ENCODE data around the gene DCHS2.

Gene DCHS2

GRCh38 chr4:154366956-154367355 is 124.6 kb downstream of the DCHS2 start:
- Histone ChIP-seq H3K4me1 (ENCODE audit: insufficient read depth, insufficient read length) (no peaks in the 10 kb centered on the region), H3K27me3 (ENCODE audit: insufficient read depth, insufficient read length) (no peaks in the 10 kb centered on the region), H3K9ac (ENCODE audit: insufficient read length, low read depth) (no peak overlapping the region), H3K4me3 (ENCODE audit: insufficient read length, low read depth) (no peak overlapping the region), H3K9me3 (ENCODE audit: insufficient read depth, low read length) (no peaks in the 10 kb centered on the region), H3K36me3 (ENCODE audit: insufficient read depth, insufficient read length, low read length) (no peaks in the 10 kb centered on the region)
- TF ChIP-seq YY1 (IDR thresholded peaks at IDR 0.05; ENCODE audit: insufficient read depth, insufficient read length) (no peak), SUZ12 (IDR thresholded peaks at IDR 0.05; ENCODE audit: extremely low read depth, insufficient read depth, insufficient read length) (no peak), ZNF274 (IDR thresholded peaks at IDR 0.05; ENCODE audit: low read depth, low read length) (no peak)
- DNase-seq (ENCODE audit: low read depth, low spot score): no peak

GRCh38 chr4:154364066-154364845 is 127.3 kb downstream of the DCHS2 start:
- Histone ChIP-seq H3K9me3 (ENCODE audit: insufficient read depth, low read length) (no peaks in the 10 kb centered on the region), H3K4me1 (ENCODE audit: insufficient read depth, insufficient read length) (no peaks in the 10 kb centered on the region), H3K4me3 (ENCODE audit: insufficient read length, low read depth) (no peak overlapping the region), H3K27me3 (ENCODE audit: insufficient read depth, insufficient read length) (no peaks in the 10 kb centered on the region), H3K9ac (ENCODE audit: insufficient read length, low read depth) (no peak overlapping the region), H3K36me3 (ENCODE audit: insufficient read depth, insufficient read length, low read length) (no peaks in the 10 kb centered on the region)
- no peak for DNase-seq (ENCODE audit: low read depth, low spot score)
- TF ChIP-seq YY1 (IDR thresholded peaks at IDR 0.05; ENCODE audit: insufficient read depth, insufficient read length) (no peak), ZNF274 (IDR thresholded peaks at IDR 0.05; ENCODE audit: low read depth, low read length) (no peak), SUZ12 (IDR thresholded peaks at IDR 0.05; ENCODE audit: extremely low read depth, insufficient read depth, insufficient read length) (no peak)

GRCh38 chr4:154361450-154361849 is 130.1 kb downstream of the DCHS2 start:
- Histone ChIP-seq H3K9ac (ENCODE audit: insufficient read length, low read depth) (no peak overlapping the region), H3K4me3 (ENCODE audit: insufficient read length, low read depth) (no peak overlapping the region), H3K36me3 (ENCODE audit: insufficient read depth, insufficient read length, low read length) (no peaks in the 10 kb centered on the region), H3K4me1 (ENCODE audit: insufficient read depth, insufficient read length) (no peaks in the 10 kb centered on the region), H3K27me3 (ENCODE audit: insufficient read depth, insufficient read length) (no peaks in the 10 kb centered on the region), H3K9me3 (ENCODE audit: insufficient read depth, low read length) (no peaks in the 10 kb centered on the region)
- TF ChIP-seq YY1 (IDR thresholded peaks at IDR 0.05; ENCODE audit: insufficient read depth, insufficient read length) (no peak), ZNF274 (IDR thresholded peaks at IDR 0.05; ENCODE audit: low read depth, low read length) (no peak), SUZ12 (IDR thresholded peaks at IDR 0.05; ENCODE audit: extremely low read depth, insufficient read depth, insufficient read length) (no peak)
- no peak for DNase-seq (ENCODE audit: low read depth, low spot score)

- Histone ChIP-seq H3K4me3 (ENCODE audit: insufficient read length, low read depth) (no peak overlapping the region), H3K36me3 (ENCODE audit: insufficient read depth, insufficient read length, low read length) (no peaks in the 10 kb centered on the region), H3K9me3 (ENCODE audit: insufficient read depth, low read length) (no peaks in the 10 kb centered on the region), H3K4me1 (ENCODE audit: insufficient read depth, insufficient read length) (no peaks in the 10 kb centered on the region), H3K27me3 (ENCODE audit: insufficient read depth, insufficient read length) (no peaks in the 10 kb centered on the region), H3K9ac (ENCODE audit: insufficient read length, low read depth) (no peak overlapping the region)
- DNase-seq (ENCODE audit: low read depth, low spot score): no peak
- TF ChIP-seq SUZ12 (IDR thresholded peaks at IDR 0.05; ENCODE audit: extremely low read depth, insufficient read depth, insufficient read length): no peak
- TF ChIP-seq YY1 (IDR thresholded peaks at IDR 0.05; ENCODE audit: insufficient read depth, insufficient read length): no peak
- no peak for TF ChIP-seq ZNF274 (IDR thresholded peaks at IDR 0.05; ENCODE audit: low read depth, low read length)
Observed at GRCh38 chr4:154360491-154360890, 131.1 kb downstream of the DCHS2 start.

GRCh38 chr4:154354883-154355282 is 136.7 kb downstream of the DCHS2 start:
- H3K36me3 ChIP-seq (ENCODE audit: insufficient read depth, insufficient read length, low read length): no peaks in the 10 kb centered on the region
- H3K9me3 ChIP-seq (ENCODE audit: insufficient read depth, low read length): no peaks in the 10 kb centered on the region
- no peak overlapping the region for H3K9ac ChIP-seq (ENCODE audit: insufficient read length, low read depth)
- no peaks in the 10 kb centered on the region for H3K27me3 ChIP-seq (ENCODE audit: insufficient read depth, insufficient read length)
- H3K4me3 ChIP-seq (ENCODE audit: insufficient read length, low read depth): no peak overlapping the region
- no peak for TF ChIP-seq ZNF274 (IDR thresholded peaks at IDR 0.05; ENCODE audit: low read depth, low read length)
- TF ChIP-seq YY1 (IDR thresholded peaks at IDR 0.05; ENCODE audit: insufficient read depth, insufficient read length): no peak
- no peak for TF ChIP-seq SUZ12 (IDR thresholded peaks at IDR 0.05; ENCODE audit: extremely low read depth, insufficient read depth, insufficient read length)
- H3K4me1 ChIP-seq (ENCODE audit: insufficient read depth, insufficient read length): no peaks in the 10 kb centered on the region
- DNase-seq (ENCODE audit: low read depth, low spot score): no peak

- H3K9ac ChIP-seq (ENCODE audit: insufficient read length, low read depth): no peak overlapping the region
- H3K27me3 ChIP-seq (ENCODE audit: insufficient read depth, insufficient read length): no peaks in the 10 kb centered on the region
- H3K36me3 ChIP-seq (ENCODE audit: insufficient read depth, insufficient read length, low read length): no peaks in the 10 kb centered on the region
- no peaks in the 10 kb centered on the region for H3K9me3 ChIP-seq (ENCODE audit: insufficient read depth, low read length)
- no peaks in the 10 kb centered on the region for H3K4me1 ChIP-seq (ENCODE audit: insufficient read depth, insufficient read length)
- no peak for TF ChIP-seq SUZ12 (IDR thresholded peaks at IDR 0.05; ENCODE audit: extremely low read depth, insufficient read depth, insufficient read length)
- TF ChIP-seq YY1 (IDR thresholded peaks at IDR 0.05; ENCODE audit: insufficient read depth, insufficient read length): no peak
- no peak for TF ChIP-seq ZNF274 (IDR thresholded peaks at IDR 0.05; ENCODE audit: low read depth, low read length)
- H3K4me3 ChIP-seq (ENCODE audit: insufficient read length, low read depth): no peak overlapping the region
- DNase-seq (ENCODE audit: low read depth, low spot score): no peak
Observed at GRCh38 chr4:154349829-154350228, 141.8 kb downstream of the DCHS2 start.

GRCh38 chr4:154348657-154349056 is 142.9 kb downstream of the DCHS2 start:
- TF ChIP-seq YY1 (IDR thresholded peaks at IDR 0.05; ENCODE audit: insufficient read depth, insufficient read length) (no peak), ZNF274 (IDR thresholded peaks at IDR 0.05; ENCODE audit: low read depth, low read length) (no peak), SUZ12 (IDR thresholded peaks at IDR 0.05; ENCODE audit: extremely low read depth, insufficient read depth, insufficient read length) (no peak)
- Histone ChIP-seq H3K36me3 (ENCODE audit: insufficient read depth, insufficient read length, low read length) (no peaks in the 10 kb centered on the region), H3K4me3 (ENCODE audit: insufficient read length, low read depth) (no peak overlapping the region), H3K27me3 (ENCODE audit: insufficient read depth, insufficient read length) (no peaks in the 10 kb centered on the region), H3K9me3 (ENCODE audit: insufficient read depth, low read length) (no peaks in the 10 kb centered on the region), H3K4me1 (ENCODE audit: insufficient read depth, insufficient read length) (no peaks in the 10 kb centered on the region), H3K9ac (ENCODE audit: insufficient read length, low read depth) (no peak overlapping the region)
- no peak for DNase-seq (ENCODE audit: low read depth, low spot score)

All from NT2/D1 (cell line).